Thymus (tissue), 11 donors: ENCODE results near the gene PLPP7. TPM values are rescaled to one million over a fixed set of nuclear protein-coding genes. Genes with fewer than 3 reads are reported as not detected.

Experiments used
- DNase-seq, 9 donors: peaks; one replicate each; pipeline ENCODE4 v3.0.0-alpha.2; 2013; ENCODE audit warnings: low spot score in 9 of 9, low read depth in 6 of 9, missing footprints in 1 of 9
- H3K27ac ChIP-seq, 2 donors: one replicate each; pipeline ENCODE4 v1.5.1; 2013; ENCODE audit warnings: control low read depth in 1 of 2, low read depth in 1 of 2, low read length in 1 of 2, mild to moderate bottlenecking in 1 of 2, moderate library complexity in 1 of 2
- H3K27me3 ChIP-seq, 2 donors: one replicate each; pipeline ENCODE4 v1.5.1; 2013; ENCODE audit warnings: low read length in 1 of 2; ENCODE audit not compliant: control insufficient read depth in 2 of 2, insufficient read depth in 1 of 2
- H3K36me3 ChIP-seq, 2 donors: one replicate each; pipeline ENCODE4 v1.5.1; 2013; ENCODE audit warnings: low read length in 1 of 2, mild to moderate bottlenecking in 1 of 2, moderate library complexity in 1 of 2; ENCODE audit not compliant: control insufficient read depth in 2 of 2, insufficient read depth in 2 of 2
- H3K4me1 ChIP-seq, 2 donors: one replicate each; pipeline ENCODE4 v1.5.1; 2013; ENCODE audit warnings: low read length in 2 of 2; ENCODE audit not compliant: control insufficient read depth in 2 of 2, insufficient read depth in 2 of 2
- H3K4me3 ChIP-seq, 2 donors: one replicate each; pipeline ENCODE4 v1.5.1; 2013; ENCODE audit warnings: low read length in 2 of 2, control low read depth in 1 of 2, mild to moderate bottlenecking in 1 of 2
- H3K9me3 ChIP-seq, 2 donors: one replicate each; pipeline ENCODE4 v1.5.1; 2013; ENCODE audit warnings: low read length in 1 of 2, mild to moderate bottlenecking in 1 of 2; ENCODE audit not compliant: control insufficient read depth in 2 of 2, insufficient read depth in 1 of 2
- WGBS: extraction: QIAGEN DNeasy Blood & Tissue Kit; methylation state at CpG from one replicate; pipeline ENCODE4 v1.1.7; 2013; 5-methylcytosine and 5-hydroxymethylcytosine counted together
- polyA plus RNA-seq: library from polyadenylated mRNA; stranded (reverse); fragments of 200-250 nt; gene quantifications from one replicate; pipeline ENCODE4 v1.2.3, GENCODE V29; 2013
- total RNA-seq: library from RNA; stranded (reverse); fragments of 120-200 nt; gene quantifications from one replicate; pipeline ENCODE4 v1.2.4, GENCODE V29; 2013
- donor health status: healthy.

Gene PLPP7
- total and polyA plus RNA-seq, 2 donors, result 0.52 to 0.96 TPM

- Histone ChIP-seq H3K9me3 (no peaks in the 10 kb centered on the region), H3K4me3 (no peak overlapping the region), H3K36me3 (no peaks in the 10 kb centered on the region), H3K4me1 (no peaks in the 10 kb centered on the region), H3K27ac (peak overlapping the region in 1 of 2 donors; percentile 4), H3K27me3 (peaks cover 0 to 4% of the 10 kb centered on the region in 2 donors)
- no peak for DNase-seq
- WGBS, result 97% methylated on average over 5 of the region's 5 CpGs
Observed at GRCh38 chr9:131298341-131298740, 8.8 kb downstream of the PLPP7 start.

- Histone ChIP-seq H3K4me3 (no peak overlapping the region), H3K36me3 (no peaks in the 10 kb centered on the region), H3K9me3 (no peaks in the 10 kb centered on the region), H3K4me1 (no peaks in the 10 kb centered on the region), H3K27ac (no peak overlapping the region), H3K27me3 (peaks cover 0 to 6% of the 10 kb centered on the region in 2 donors)
- DNase-seq, result no peak
- WGBS, result 96% methylated on average over 12 of the region's 12 CpGs
Observed at GRCh38 chr9:131298816-131299215, 9.3 kb downstream of the PLPP7 start.

DNA sequence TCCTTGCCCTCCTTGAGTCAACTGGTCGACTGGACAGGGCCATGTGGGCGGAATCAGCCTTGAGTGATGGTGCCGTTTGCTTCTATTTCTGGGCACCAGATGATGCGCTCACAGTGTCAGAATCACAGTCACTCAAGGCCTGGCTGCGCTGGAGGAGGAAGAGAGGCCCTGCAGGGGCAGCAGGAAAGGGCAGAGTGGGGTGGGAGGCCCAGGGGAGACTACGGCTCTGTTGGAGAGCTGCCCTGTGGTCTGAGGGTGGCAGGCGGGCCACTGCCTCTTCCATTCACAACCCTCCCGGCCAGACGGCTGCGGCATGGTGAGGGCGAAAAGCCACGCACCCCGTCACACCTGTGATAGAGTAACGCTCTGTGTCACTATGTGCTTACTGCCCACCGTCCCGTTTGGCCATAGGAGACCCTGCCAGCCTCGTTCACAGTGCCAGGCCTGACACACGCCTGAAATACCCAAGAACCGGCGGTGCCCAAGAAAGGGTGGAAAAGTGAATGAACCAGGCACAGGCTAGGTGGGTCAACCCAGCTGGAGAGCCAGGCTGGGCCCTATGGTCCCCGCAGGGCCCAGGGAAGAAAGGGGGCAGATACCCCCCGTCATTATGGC, 9.9 kb downstream of the PLPP7 start:
- no peak overlapping the region for H3K4me3 ChIP-seq
- no peak for DNase-seq
- peaks cover 0 to under 1% of the 10 kb centered on the region in 2 donors for H3K4me1 ChIP-seq
- no peaks in the 10 kb centered on the region for H3K36me3 ChIP-seq
- H3K27ac ChIP-seq, result no peak overlapping the region
- H3K9me3 ChIP-seq, result no peaks in the 10 kb centered on the region
- WGBS, result 87% methylated on average over 22 of the region's 22 CpGs
- peaks cover 0 to 6% of the 10 kb centered on the region in 2 donors for H3K27me3 ChIP-seq

DNA sequence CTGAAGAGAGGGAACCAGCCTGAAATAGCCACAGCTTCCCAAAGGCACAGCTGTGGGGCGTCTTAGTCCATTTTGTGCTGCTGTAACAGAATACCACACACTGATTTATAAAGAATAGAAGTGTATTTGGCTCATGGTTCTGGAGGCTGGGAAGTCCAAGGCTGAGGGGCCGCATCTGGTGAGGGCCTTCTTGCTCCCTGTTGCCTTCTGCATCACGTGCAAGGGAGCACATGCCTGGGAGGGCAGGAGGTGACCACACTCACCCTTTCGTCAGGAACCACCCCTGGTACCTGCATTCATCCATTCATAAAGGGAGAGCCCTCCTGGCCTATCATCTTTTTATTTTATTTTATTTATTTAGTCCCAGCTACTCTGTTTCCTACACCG, 10.4 kb downstream of the PLPP7 start:
- Histone ChIP-seq H3K9me3 (no peaks in the 10 kb centered on the region), H3K4me1 (peaks cover 0 to 4% of the 10 kb centered on the region in 2 donors), H3K4me3 (no peak overlapping the region), H3K27ac (no peak overlapping the region), H3K36me3 (no peaks in the 10 kb centered on the region), H3K27me3 (peaks cover 0 to 6% of the 10 kb centered on the region in 2 donors)
- no peak for DNase-seq
- 85% methylated on average over 5 of the region's 5 CpGs for WGBS

- DNase-seq, result no peak
- no peak overlapping the region for H3K4me3 ChIP-seq
- no peaks in the 10 kb centered on the region for H3K36me3 ChIP-seq
- H3K9me3 ChIP-seq, result no peaks in the 10 kb centered on the region
- peaks cover 0 to 6% of the 10 kb centered on the region in 2 donors for H3K27me3 ChIP-seq
- H3K4me1 ChIP-seq, result peaks cover 0 to 4% of the 10 kb centered on the region in 2 donors
- H3K27ac ChIP-seq, result no peak overlapping the region
Observed at GRCh38 chr9:131300444-131300843, 10.9 kb downstream of the PLPP7 start.

DNA sequence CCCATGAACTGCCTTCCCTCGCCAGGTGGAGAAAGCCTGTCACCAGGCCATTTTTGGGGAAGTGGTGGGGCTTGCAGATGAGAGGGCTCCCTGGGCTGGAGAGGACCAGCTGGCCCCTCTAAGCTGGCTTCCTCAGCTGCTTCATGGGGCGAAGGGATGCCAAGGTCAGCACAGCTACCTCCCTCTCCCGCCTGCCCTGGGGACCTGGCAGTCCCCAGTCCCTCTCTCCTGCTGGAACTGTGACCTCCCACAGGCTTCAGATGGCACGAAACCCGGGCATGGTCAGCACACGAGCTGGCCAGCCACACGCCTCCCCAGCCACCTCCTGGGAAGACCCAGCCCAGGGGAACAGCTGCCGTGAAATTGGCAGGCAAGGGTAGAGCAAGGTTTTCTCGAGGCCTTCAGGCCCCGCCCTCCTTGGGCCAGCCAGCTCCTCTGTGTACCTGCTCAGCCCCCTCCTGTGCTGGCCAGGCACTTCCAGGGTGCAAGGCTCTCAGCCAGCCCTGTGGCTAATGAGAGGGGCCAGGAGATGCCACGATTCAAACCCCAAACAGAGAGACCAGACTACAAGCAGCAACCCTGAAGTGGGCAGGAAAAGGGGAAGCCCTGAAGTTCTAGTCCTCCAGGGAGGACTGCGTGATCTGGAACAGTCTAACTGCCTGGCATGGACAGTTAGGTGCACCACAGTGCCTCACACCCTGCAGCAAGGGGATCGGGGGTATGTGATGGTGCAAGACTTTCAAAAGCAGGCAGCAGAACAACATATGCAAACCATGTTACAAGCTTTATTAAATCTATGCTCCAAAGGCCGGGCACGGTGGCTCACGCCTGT, 12.9 kb downstream of the PLPP7 start:
- Histone ChIP-seq H3K27ac (no peak overlapping the region), H3K9me3 (no peaks in the 10 kb centered on the region), H3K4me1 (peaks cover 0 to 4% of the 10 kb centered on the region in 2 donors), H3K4me3 (no peak overlapping the region), H3K36me3 (no peaks in the 10 kb centered on the region), H3K27me3 (peaks cover 0 to 2% of the 10 kb centered on the region in 2 donors)
- 89% methylated on average over 16 of the region's 16 CpGs for WGBS
- no peak for DNase-seq

GRCh38 chr9:131303381-131304321, 14.1 kb downstream of the PLPP7 start:
- Histone ChIP-seq H3K4me1 (peaks cover 0 to 4% of the 10 kb centered on the region in 2 donors), H3K36me3 (no peaks in the 10 kb centered on the region), H3K4me3 (no peak overlapping the region), H3K9me3 (no peaks in the 10 kb centered on the region), H3K27ac (no peak overlapping the region), H3K27me3 (peaks cover 0 to 2% of the 10 kb centered on the region in 2 donors)
- DNase-seq, result peak in 1 of 9 donors; percentile 22
- WGBS, result 86% methylated on average over 11 of the region's 11 CpGs

GRCh38 chr9:131304676-131305355, 15.3 kb downstream of the PLPP7 start:
- Histone ChIP-seq H3K9me3 (no peaks in the 10 kb centered on the region), H3K4me1 (peaks cover 0 to 4% of the 10 kb centered on the region in 2 donors), H3K4me3 (no peak overlapping the region), H3K27me3 (peaks cover 0 to 2% of the 10 kb centered on the region in 2 donors), H3K36me3 (no peaks in the 10 kb centered on the region), H3K27ac (no peak overlapping the region)
- WGBS, result 84% methylated on average over 19 of the region's 19 CpGs
- DNase-seq, result no peak
